Measurements from ENCODE around the gene SPINT2. TPM values are rescaled to one million over a fixed set of nuclear protein-coding genes. Genes with fewer than 3 reads are reported as not detected.
"Not testable (repeated sequence)": the region's sequence is repeated elsewhere in the genome, so short reads cannot be mapped to it uniquely, and the experiment has no call there.

Gene SPINT2
- total RNA-seq, 2 experiments from 2014 or later = 31.5 to 35.1 TPM

- ATAC-seq (no peak), DNase-seq (no peak)
- no peaks in the 10 kb centered on the region for H3K9me3 Mint-ChIP-seq (ENCODE audit: insufficient read depth)
- ChIA-PET POLR2A (no interaction called here), CTCF (interaction anchor here (0.7 to 1.9 kb wide), 6 partner anchors 37 to 325 kb away, joined by 3 to 7 read pairs (median 4); partner anchors contain the start of genes FAM98C and SPINT2)
- peaks cover 12% of the 10 kb centered on the region for H3K4me1 Mint-ChIP-seq (ENCODE audit: low read depth)
- H3K27ac Mint-ChIP-seq = no peak overlapping the region
- no peaks in the 10 kb centered on the region for H3K36me3 Mint-ChIP-seq (ENCODE audit: low read depth)
- H3K4me3 Mint-ChIP-seq = no peak overlapping the region
- peaks cover 60% of the 10 kb centered on the region for H3K27me3 Mint-ChIP-seq (ENCODE audit: low read depth)
These were observed 36.9 kb upstream of the SPINT2 start for GRCh38 chr19:38227287-38228004.

- Mint-ChIP-seq H3K4me1 (ENCODE audit: low read depth) (peaks cover 12% of the 10 kb centered on the region), H3K27ac (no peak overlapping the region), H3K36me3 (ENCODE audit: low read depth) (no peaks in the 10 kb centered on the region), H3K27me3 (ENCODE audit: low read depth) (peaks cover 57% of the 10 kb centered on the region), H3K4me3 (no peak overlapping the region), H3K9me3 (ENCODE audit: insufficient read depth) (no peaks in the 10 kb centered on the region)
- ChIA-PET POLR2A (no interaction called here), CTCF (interaction anchor here (1.3 to 1.9 kb wide), 2 partner anchors 86 to 326 kb away, joined by 3 to 7 read pairs; no protein-coding TSS in a partner anchor)
- DNase-seq = no peak
- ATAC-seq = no peak
These were observed 36.4 kb upstream of the SPINT2 start for GRCh38 chr19:38228005-38228377.

GRCh38 chr19:38228491-38229439, 35.6 kb upstream of the SPINT2 start:
- ChIA-PET POLR2A (no interaction called here), CTCF (interaction anchor here (1.3 kb wide), 1 partner anchor 86 kb away, joined by 3 read pairs; no protein-coding TSS in a partner anchor)
- H3K27me3 Mint-ChIP-seq (ENCODE audit: low read depth) = peaks cover 50% of the 10 kb centered on the region
- H3K36me3 Mint-ChIP-seq (ENCODE audit: low read depth) = no peaks in the 10 kb centered on the region
- no peak overlapping the region for H3K27ac Mint-ChIP-seq
- peaks cover 10% of the 10 kb centered on the region for H3K4me1 Mint-ChIP-seq (ENCODE audit: low read depth)
- peak overlapping the region; percentile 49 for H3K4me3 Mint-ChIP-seq
- ATAC-seq (no peak), DNase-seq (no peak)
- H3K9me3 Mint-ChIP-seq (ENCODE audit: insufficient read depth) = no peaks in the 10 kb centered on the region

GRCh38 chr19:38229585-38230073, 34.7 kb upstream of the SPINT2 start:
- Mint-ChIP-seq H3K36me3 (ENCODE audit: low read depth) (no peaks in the 10 kb centered on the region), H3K27ac (no peak overlapping the region), H3K9me3 (ENCODE audit: insufficient read depth) (no peaks in the 10 kb centered on the region), H3K27me3 (ENCODE audit: low read depth) (peaks cover 42% of the 10 kb centered on the region), H3K4me3 (no peak overlapping the region), H3K4me1 (ENCODE audit: low read depth) (peaks cover 9% of the 10 kb centered on the region)
- ChIA-PET POLR2A (no interaction called here), CTCF (interaction anchor here (1.4 kb wide), 1 partner anchor 15 kb away, joined by 9 read pairs; no protein-coding TSS in a partner anchor)
- DNase-seq (peak; percentile 65), ATAC-seq (peak; percentile 85)

GRCh38 chr19:38230506-38231133, 33.8 kb upstream of the SPINT2 start:
- H3K4me3 Mint-ChIP-seq; POLR2A ChIA-PET; ATAC-seq; H3K9me3 Mint-ChIP-seq (ENCODE audit: insufficient read depth); DNase-seq; H3K27ac Mint-ChIP-seq; H3K4me1 Mint-ChIP-seq (ENCODE audit: low read depth); H3K36me3 Mint-ChIP-seq (ENCODE audit: low read depth): not testable (repeated sequence)
- peaks cover 42% of the 10 kb centered on the region for H3K27me3 Mint-ChIP-seq (ENCODE audit: low read depth)
- CTCF ChIA-PET = interaction anchor here (0.9 to 5.3 kb wide), 4 partner anchors 11 to 328 kb away, joined by 3 to 24 read pairs (median 6); partner anchors contain the start of gene CATSPERG

- no peak overlapping the region for H3K4me3 Mint-ChIP-seq
- H3K9me3 Mint-ChIP-seq (ENCODE audit: insufficient read depth) = no peaks in the 10 kb centered on the region
- ChIA-PET CTCF (interaction anchor here (5.3 kb wide), 1 partner anchor 104 kb away, joined by 24 read pairs; the partner anchor contains the start of gene CATSPERG), POLR2A (interaction anchor here (1.0 kb wide), 1 partner anchor 85 kb away, joined by 3 read pairs; no protein-coding TSS in a partner anchor)
- no peak for ATAC-seq
- no peak for DNase-seq
- peaks cover 9% of the 10 kb centered on the region for H3K4me1 Mint-ChIP-seq (ENCODE audit: low read depth)
- no peaks in the 10 kb centered on the region for H3K36me3 Mint-ChIP-seq (ENCODE audit: low read depth)
- no peak overlapping the region for H3K27ac Mint-ChIP-seq
- H3K27me3 Mint-ChIP-seq (ENCODE audit: low read depth) = peaks cover 36% of the 10 kb centered on the region
These were observed 32.5 kb upstream of the SPINT2 start for GRCh38 chr19:38231918-38232317.

GRCh38 chr19:38233740-38234251, 30.6 kb upstream of the SPINT2 start:
- Mint-ChIP-seq H3K4me1 (ENCODE audit: low read depth) (peaks cover 8% of the 10 kb centered on the region), H3K36me3 (ENCODE audit: low read depth) (no peaks in the 10 kb centered on the region), H3K27ac (no peak overlapping the region), H3K9me3 (ENCODE audit: insufficient read depth) (no peaks in the 10 kb centered on the region), H3K4me3 (no peak overlapping the region), H3K27me3 (ENCODE audit: low read depth) (peaks cover 22% of the 10 kb centered on the region)
- ATAC-seq (peak; percentile 62), DNase-seq (peak; percentile 86)
- ChIA-PET POLR2A (no interaction called here), CTCF (interaction anchor here (0.8 to 5.3 kb wide), 12 partner anchors 9 to 331 kb away, joined by 3 to 24 read pairs (median 4); partner anchors contain the start of genes CATSPERG, FAM98C, PSMD8 and WDR87)

- no peak for ATAC-seq
- ChIA-PET POLR2A (no interaction called here), CTCF (interaction anchor here (0.7 to 5.3 kb wide), 13 partner anchors 9 to 332 kb away, joined by 3 to 24 read pairs (median 4); partner anchors contain the start of genes CATSPERG, FAM98C, PSMD8 and WDR87)
- peaks cover 19% of the 10 kb centered on the region for H3K27me3 Mint-ChIP-seq (ENCODE audit: low read depth)
- no peaks in the 10 kb centered on the region for H3K36me3 Mint-ChIP-seq (ENCODE audit: low read depth)
- no peak for DNase-seq
- peaks cover 6% of the 10 kb centered on the region for H3K4me1 Mint-ChIP-seq (ENCODE audit: low read depth)
- H3K4me3 Mint-ChIP-seq = no peak overlapping the region
- H3K9me3 Mint-ChIP-seq (ENCODE audit: insufficient read depth) = no peaks in the 10 kb centered on the region
- no peak overlapping the region for H3K27ac Mint-ChIP-seq
These were observed 29.8 kb upstream of the SPINT2 start for GRCh38 chr19:38234615-38235014.

- Mint-ChIP-seq H3K27me3 (ENCODE audit: low read depth) (peaks cover 3% of the 10 kb centered on the region), H3K4me3 (no peak overlapping the region), H3K9me3 (ENCODE audit: insufficient read depth) (no peaks in the 10 kb centered on the region), H3K4me1 (ENCODE audit: low read depth) (peaks cover 2% of the 10 kb centered on the region), H3K27ac (no peak overlapping the region), H3K36me3 (ENCODE audit: low read depth) (no peaks in the 10 kb centered on the region)
- no peak for DNase-seq
- ChIA-PET POLR2A (no interaction called here), CTCF (interaction anchor here (1.8 kb wide), 1 partner anchor 96 kb away, joined by 8 read pairs; the partner anchor contains the start of gene CATSPERG)
- no peak for ATAC-seq
These were observed 24.6 kb upstream of the SPINT2 start for GRCh38 chr19:38239816-38240215.

- no peak for DNase-seq
- H3K27me3 Mint-ChIP-seq (ENCODE audit: low read depth) = no peaks in the 10 kb centered on the region
- ChIA-PET CTCF (interaction anchor here (0.6 to 3.2 kb wide), 15 partner anchors 8 to 686 kb away, joined by 3 to 23 read pairs (median 6); partner anchors contain the start of genes CATSPERG, FAM98C, GGN and KCNK6), POLR2A (interaction anchor here (1.7 kb wide), 1 partner anchor 76 kb away, joined by 4 read pairs; the partner anchor contains the start of gene KCNK6)
- no peaks in the 10 kb centered on the region for H3K36me3 Mint-ChIP-seq (ENCODE audit: low read depth)
- H3K4me1 Mint-ChIP-seq (ENCODE audit: low read depth) = peaks cover 2% of the 10 kb centered on the region
- no peaks in the 10 kb centered on the region for H3K9me3 Mint-ChIP-seq (ENCODE audit: insufficient read depth)
- ATAC-seq = no peak
- no peak overlapping the region for H3K27ac Mint-ChIP-seq
- peak overlapping the region; percentile 67 for H3K4me3 Mint-ChIP-seq
These were observed 21.1 kb upstream of the SPINT2 start for GRCh38 chr19:38243279-38243673.
